ENCODE data around the gene NDUFA13.

The NDUFA13 gene

GRCh38 chr19:19510432-19510831 is 5.6 kb upstream of the NDUFA13 start:
- no peak for DNase-seq (ENCODE audit: low spot score)

- no peak for DNase-seq (ENCODE audit: low spot score)
Measured at GRCh38 chr19:19513682-19514081, 2.3 kb upstream of the NDUFA13 start.

- no peak for DNase-seq (ENCODE audit: low spot score)
Measured at GRCh38 chr19:19514215-19514657, 1.8 kb upstream of the NDUFA13 start.

GRCh38 chr19:19514881-19515641 is 964 bp upstream of the NDUFA13 start, which contains the start of gene TSSK6:
TSSK6 (minus strand) TSS chr19:19515548; CDS start chr19:19515427, 121 bp downstream.
- no peak for DNase-seq (ENCODE audit: low spot score)

- no peak for DNase-seq (ENCODE audit: low spot score)
Measured at GRCh38 chr19:19517235-19517619, 1.2 kb downstream of the NDUFA13 start.

- DNase-seq (ENCODE audit: low spot score) = no peak
Measured at GRCh38 chr19:19520989-19521388, 5.0 kb downstream of the NDUFA13 start.

GRCh38 chr19:19523177-19523576 is 7.2 kb downstream of the NDUFA13 start:
- no peak for DNase-seq (ENCODE audit: low spot score)

- no peak for DNase-seq (ENCODE audit: low spot score)
Measured at GRCh38 chr19:19524053-19524452, 8.0 kb downstream of the NDUFA13 start.

- DNase-seq (ENCODE audit: low spot score) = no peak
Measured at GRCh38 chr19:19525611-19526380, 9.8 kb downstream of the NDUFA13 start.

- no peak for DNase-seq (ENCODE audit: low spot score)
Measured at GRCh38 chr19:19526581-19527370, 10.8 kb downstream of the NDUFA13 start.

- no peak for DNase-seq (ENCODE audit: low spot score)
Measured at GRCh38 chr19:19527371-19527656, 11.3 kb downstream of the NDUFA13 start.

- no peak for DNase-seq (ENCODE audit: low spot score)
Measured at GRCh38 chr19:19527674-19528625, 11.9 kb downstream of the NDUFA13 start.

GRCh38 chr19:19528721-19529490 is 12.9 kb downstream of the NDUFA13 start, which contains the start of gene YJEFN3:
YJEFN3 (plus strand) TSS chr19:19528911; CDS start chr19:19528933, 22 bp downstream.
- no peak for DNase-seq (ENCODE audit: low spot score)

- DNase-seq (ENCODE audit: low spot score) = no peak
Measured at GRCh38 chr19:19529783-19530422, 13.9 kb downstream of the NDUFA13 start.

GRCh38 chr19:19530423-19530804 is 14.4 kb downstream of the NDUFA13 start:
- peak; percentile 37 for DNase-seq (ENCODE audit: low spot score)

GRCh38 chr19:19530889-19531288 is 14.9 kb downstream of the NDUFA13 start:
- DNase-seq (ENCODE audit: low spot score) = no peak

GRCh38 chr19:19531951-19532805 is 16.2 kb downstream of the NDUFA13 start:
- DNase-seq (ENCODE audit: low spot score) = peak; percentile 61

GRCh38 chr19:19532806-19533701 is 17.0 kb downstream of the NDUFA13 start:
- DNase-seq (ENCODE audit: low spot score) = no peak

Measured in RKO (cell line).